Measurements from ENCODE around the gene TRPM5. TPM values are rescaled to one million over a fixed set of nuclear protein-coding genes. Genes with fewer than 3 reads are reported as not detected.

Gene TRPM5
- total RNA-seq, 1 experiment from 2014 or later: not detected

DNA sequence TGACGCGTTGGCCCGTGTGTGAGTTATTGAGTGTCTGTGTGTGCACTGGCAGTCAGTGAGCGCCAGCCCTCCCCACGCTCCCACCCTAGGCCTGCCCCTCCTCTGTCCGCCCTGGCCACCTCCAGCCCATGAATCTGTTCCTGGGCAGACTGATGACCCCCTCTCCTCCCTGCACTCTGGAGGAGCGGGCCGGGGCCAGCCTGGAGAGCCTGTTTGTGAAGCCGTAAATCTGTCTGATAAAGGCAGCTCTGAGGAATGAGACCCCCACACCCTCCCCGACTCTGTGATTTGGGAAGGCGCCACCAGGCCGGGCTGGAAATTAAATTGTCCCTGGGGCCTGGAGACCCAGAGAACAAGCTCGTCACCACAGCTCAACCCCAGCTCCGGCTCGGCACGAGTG lies 35.2 kb downstream of the TRPM5 start:
- no peaks in the 10 kb centered on the region for H3K9me3 ChIP-seq (ENCODE audit: low read depth, low read length, poor library complexity, severe bottlenecking)
- no peak overlapping the region for H3K27ac ChIP-seq (ENCODE audit: low read depth, low read length, poor library complexity, severe bottlenecking)
- DNase-seq (ENCODE audit: low spot score): no peak
- POLR2A ChIA-PET (ENCODE audit: low non-redundant PET): interaction anchor here (0.6 kb wide), 1 partner anchor 31 kb away, joined by 4 read pairs; no protein-coding TSS in a partner anchor
- BruUV-seq (replicated peaks): no TSS peak
- H3K4me3 ChIP-seq (ENCODE audit: low read depth, low read length, poor library complexity, severe bottlenecking): no peak overlapping the region
- intact Hi-C loops (cut with micrococcal nuclease; ENCODE audit: unreplicated experiment): no loop called here
- no peak for TF ChIP-seq CTCF (conservative IDR thresholded peaks at IDR 0.05; ENCODE audit: low read depth, low read length)
- no peak for TF ChIP-seq EZH2 (IDR thresholded peaks at IDR 0.05; ENCODE audit: borderline replicate concordance, low read depth, low read length, poor library complexity, severe bottlenecking)
- H3K4me1 ChIP-seq (ENCODE audit: insufficient read depth, low read length, poor library complexity, severe bottlenecking): no peaks in the 10 kb centered on the region
- no peaks in the 10 kb centered on the region for H3K27me3 ChIP-seq (replicated peaks; ENCODE audit: insufficient read depth, low read depth, low read length, poor library complexity)
- no peaks in the 10 kb centered on the region for H3K36me3 ChIP-seq (ENCODE audit: insufficient read depth, low read length, poor library complexity, severe bottlenecking)
- CTCF ChIA-PET: no interaction called here

GRCh38 chr11:2408671-2409070 lies 35.6 kb downstream of the TRPM5 start:
- no peak for DNase-seq (ENCODE audit: low spot score)
- ChIA-PET POLR2A (ENCODE audit: low non-redundant PET) (no interaction called here), CTCF (no interaction called here)
- no peak for TF ChIP-seq EZH2 (IDR thresholded peaks at IDR 0.05; ENCODE audit: borderline replicate concordance, low read depth, low read length, poor library complexity, severe bottlenecking)
- no peak for TF ChIP-seq CTCF (conservative IDR thresholded peaks at IDR 0.05; ENCODE audit: low read depth, low read length)
- Histone ChIP-seq H3K27ac (ENCODE audit: low read depth, low read length, poor library complexity, severe bottlenecking) (no peak overlapping the region), H3K4me3 (ENCODE audit: low read depth, low read length, poor library complexity, severe bottlenecking) (no peak overlapping the region), H3K36me3 (ENCODE audit: insufficient read depth, low read length, poor library complexity, severe bottlenecking) (no peaks in the 10 kb centered on the region), H3K27me3 (replicated peaks; ENCODE audit: insufficient read depth, low read depth, low read length, poor library complexity) (no peaks in the 10 kb centered on the region), H3K9me3 (ENCODE audit: low read depth, low read length, poor library complexity, severe bottlenecking) (no peaks in the 10 kb centered on the region), H3K4me1 (ENCODE audit: insufficient read depth, low read length, poor library complexity, severe bottlenecking) (no peaks in the 10 kb centered on the region)
- BruUV-seq (replicated peaks): no TSS peak
- intact Hi-C loops (cut with micrococcal nuclease; ENCODE audit: unreplicated experiment): no loop called here

- intact Hi-C loops (cut with micrococcal nuclease; ENCODE audit: unreplicated experiment): no loop called here
- ChIA-PET POLR2A (ENCODE audit: low non-redundant PET) (no interaction called here), CTCF (no interaction called here)
- DNase-seq (ENCODE audit: low spot score): no peak
- H3K4me1 ChIP-seq (ENCODE audit: insufficient read depth, low read length, poor library complexity, severe bottlenecking): peaks cover 2% of the 10 kb centered on the region
- BruUV-seq (replicated peaks): no TSS peak
- H3K27me3 ChIP-seq (replicated peaks; ENCODE audit: insufficient read depth, low read depth, low read length, poor library complexity): no peaks in the 10 kb centered on the region
- TF ChIP-seq CTCF (conservative IDR thresholded peaks at IDR 0.05; ENCODE audit: low read depth, low read length) (no peak), EZH2 (IDR thresholded peaks at IDR 0.05; ENCODE audit: borderline replicate concordance, low read depth, low read length, poor library complexity, severe bottlenecking) (no peak)
- H3K27ac ChIP-seq (ENCODE audit: low read depth, low read length, poor library complexity, severe bottlenecking): no peak overlapping the region
- no peaks in the 10 kb centered on the region for H3K9me3 ChIP-seq (ENCODE audit: low read depth, low read length, poor library complexity, severe bottlenecking)
- H3K4me3 ChIP-seq (ENCODE audit: low read depth, low read length, poor library complexity, severe bottlenecking): no peak overlapping the region
- no peaks in the 10 kb centered on the region for H3K36me3 ChIP-seq (ENCODE audit: insufficient read depth, low read length, poor library complexity, severe bottlenecking)
Measured at GRCh38 chr11:2406878-2407410, 37.4 kb downstream of the TRPM5 start.
